ENCODE data around the gene UBXN7. TPM values are rescaled to one million over a fixed set of nuclear protein-coding genes. Genes with fewer than 3 reads are reported as not detected.

UBXN7 gene
- total RNA-seq, 2 experiments from 2014 or later: 58.4 to 63.7 TPM

DNA sequence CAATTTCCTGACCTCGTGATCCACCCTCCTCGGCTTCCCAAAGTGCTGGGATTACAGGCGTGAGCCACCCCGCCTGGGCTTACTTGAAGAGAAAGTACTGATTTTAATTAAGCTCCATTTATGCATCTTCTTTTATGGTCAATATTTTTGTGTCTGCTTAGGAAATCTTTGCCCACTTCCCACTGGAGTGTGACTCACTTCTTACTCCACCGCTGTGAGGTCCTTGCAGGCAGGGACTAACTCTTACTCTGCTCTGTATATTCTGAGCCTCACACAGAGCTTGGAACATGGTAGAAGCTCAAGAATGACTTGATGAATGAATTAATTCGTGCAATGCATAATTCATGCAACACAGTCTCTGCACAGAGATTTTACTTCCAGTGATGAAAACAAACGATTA is 91.1 kb downstream of the UBXN7 start:
- no peak for ATAC-seq
- POLR2A ChIA-PET: interaction anchor here (1.1 kb wide), 1 partner anchor 57 kb away, joined by 3 read pairs; no protein-coding TSS in a partner anchor
- TF ChIP-seq, protein P1, sequence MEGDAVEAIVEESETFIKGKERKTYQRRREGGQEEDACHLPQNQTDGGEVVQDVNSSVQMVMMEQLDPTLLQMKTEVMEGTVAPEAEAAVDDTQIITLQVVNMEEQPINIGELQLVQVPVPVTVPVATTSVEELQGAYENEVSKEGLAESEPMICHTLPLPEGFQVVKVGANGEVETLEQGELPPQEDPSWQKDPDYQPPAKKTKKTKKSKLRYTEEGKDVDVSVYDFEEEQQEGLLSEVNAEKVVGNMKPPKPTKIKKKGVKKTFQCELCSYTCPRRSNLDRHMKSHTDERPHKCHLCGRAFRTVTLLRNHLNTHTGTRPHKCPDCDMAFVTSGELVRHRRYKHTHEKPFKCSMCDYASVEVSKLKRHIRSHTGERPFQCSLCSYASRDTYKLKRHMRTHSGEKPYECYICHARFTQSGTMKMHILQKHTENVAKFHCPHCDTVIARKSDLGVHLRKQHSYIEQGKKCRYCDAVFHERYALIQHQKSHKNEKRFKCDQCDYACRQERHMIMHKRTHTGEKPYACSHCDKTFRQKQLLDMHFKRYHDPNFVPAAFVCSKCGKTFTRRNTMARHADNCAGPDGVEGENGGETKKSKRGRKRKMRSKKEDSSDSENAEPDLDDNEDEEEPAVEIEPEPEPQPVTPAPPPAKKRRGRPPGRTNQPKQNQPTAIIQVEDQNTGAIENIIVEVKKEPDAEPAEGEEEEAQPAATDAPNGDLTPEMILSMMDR (IDR thresholded peaks at IDR 0.05): no peak
- no peak overlapping the region for H3K4me3 Mint-ChIP-seq
- peaks cover 3% of the 10 kb centered on the region for H3K36me3 Mint-ChIP-seq (ENCODE audit: low read depth)
- CTCF ChIA-PET: no interaction called here
- intact Hi-C loops (cut with micrococcal nuclease): no loop called here
- DNase-seq: no peak
- H3K27me3 Mint-ChIP-seq: no peaks in the 10 kb centered on the region
- no peaks in the 10 kb centered on the region for H3K9me3 Mint-ChIP-seq
- H3K4me1 Mint-ChIP-seq (ENCODE audit: low read depth): peaks cover 2% of the 10 kb centered on the region
- H3K27ac Mint-ChIP-seq: no peak overlapping the region

DNA sequence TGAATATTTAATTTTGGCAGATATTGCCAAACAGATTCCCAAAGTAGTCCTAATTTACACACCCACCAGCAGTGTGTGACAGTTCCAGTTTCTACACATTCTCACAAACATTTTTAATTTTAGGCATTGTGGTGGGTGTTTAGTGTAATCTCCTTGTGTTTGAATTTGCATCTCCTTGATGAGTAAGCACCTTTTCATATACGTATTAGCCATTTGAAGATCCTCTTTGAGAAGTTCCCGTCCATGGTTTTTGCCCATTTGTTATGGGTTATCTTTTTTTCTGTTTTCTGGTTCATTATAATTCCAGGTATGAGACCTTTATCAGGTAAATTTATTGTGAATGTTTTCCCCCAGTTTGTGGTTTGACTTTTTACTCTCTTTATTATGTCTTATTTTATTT is 91.8 kb downstream of the UBXN7 start:
- ChIA-PET POLR2A (interaction anchor here (1.1 kb wide), 1 partner anchor 58 kb away, joined by 3 read pairs; no protein-coding TSS in a partner anchor), CTCF (no interaction called here)
- Mint-ChIP-seq H3K27ac (no peak overlapping the region), H3K36me3 (ENCODE audit: low read depth) (no peaks in the 10 kb centered on the region), H3K27me3 (no peaks in the 10 kb centered on the region), H3K9me3 (no peaks in the 10 kb centered on the region), H3K4me3 (no peak overlapping the region), H3K4me1 (ENCODE audit: low read depth) (peaks cover 2% of the 10 kb centered on the region)
- TF ChIP-seq, protein P1 (IDR thresholded peaks at IDR 0.05): no peak
- DNase-seq: no peak
- intact Hi-C loops (cut with micrococcal nuclease): no loop called here
- no peak for ATAC-seq

DNA sequence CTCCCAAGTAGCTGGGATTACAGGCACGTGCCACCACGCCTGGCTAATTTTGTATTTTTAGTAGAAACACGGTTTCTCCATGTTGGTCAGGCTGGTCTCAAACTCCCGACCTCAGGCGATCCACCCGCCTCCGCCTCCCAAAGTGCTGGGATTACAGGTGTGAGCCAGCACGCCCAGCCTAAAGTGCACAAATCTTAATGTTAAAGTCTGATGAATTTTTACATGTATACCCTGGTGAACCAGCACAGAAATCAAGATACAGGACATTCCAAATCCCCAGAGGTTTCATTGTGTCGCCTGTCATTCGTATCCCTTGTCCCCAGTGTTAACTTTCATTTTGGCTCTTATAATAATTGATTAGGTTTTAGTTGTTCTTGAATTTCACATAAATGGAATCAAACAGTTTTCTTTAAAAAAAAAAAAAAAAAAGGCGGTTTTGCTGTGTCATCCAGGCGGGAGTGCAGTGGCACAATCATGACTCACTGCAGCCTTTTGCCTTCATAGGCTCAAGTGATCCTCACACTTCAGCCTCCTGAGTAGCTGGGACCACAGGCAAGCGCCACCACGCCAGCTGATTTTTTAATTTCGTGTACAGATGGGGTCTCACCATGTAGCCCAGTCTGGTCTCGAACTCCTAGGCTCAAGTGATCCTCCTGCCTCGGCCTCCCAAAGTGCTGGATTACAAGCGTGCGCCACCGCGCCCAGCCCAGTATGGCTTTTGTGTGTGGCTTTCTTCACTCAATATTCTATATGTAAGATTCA is 92.6 kb downstream of the UBXN7 start:
- intact Hi-C loops (cut with micrococcal nuclease): no loop called here
- POLR2A ChIA-PET: no interaction called here
- H3K27ac Mint-ChIP-seq: no peak overlapping the region
- CTCF ChIA-PET: no interaction called here
- no peaks in the 10 kb centered on the region for H3K36me3 Mint-ChIP-seq (ENCODE audit: low read depth)
- H3K9me3 Mint-ChIP-seq: no peaks in the 10 kb centered on the region
- ATAC-seq: no peak
- H3K4me1 Mint-ChIP-seq (ENCODE audit: low read depth): peaks cover 2% of the 10 kb centered on the region
- TF ChIP-seq, protein P1 (IDR thresholded peaks at IDR 0.05): no peak
- no peak overlapping the region for H3K4me3 Mint-ChIP-seq
- DNase-seq: no peak
- H3K27me3 Mint-ChIP-seq: no peaks in the 10 kb centered on the region

DNA sequence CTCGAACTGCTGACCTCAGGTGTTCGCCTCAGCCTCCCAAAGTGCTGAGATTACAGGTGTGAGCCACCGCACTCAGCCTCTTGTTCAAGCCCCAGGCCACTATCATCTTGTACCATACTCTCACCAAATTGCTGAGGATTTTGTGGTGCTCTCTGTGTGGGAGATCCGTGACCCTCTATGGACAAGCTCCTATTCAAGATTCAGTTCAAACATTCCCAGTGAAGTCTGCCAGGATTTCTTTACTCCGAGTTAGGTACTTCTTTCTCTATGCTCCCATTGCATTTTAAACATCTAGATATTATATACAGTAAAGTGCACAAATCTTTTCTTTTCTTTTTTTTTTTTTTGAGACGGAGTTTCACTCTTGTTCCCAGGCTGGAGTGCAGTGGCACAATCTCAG is 93.2 kb downstream of the UBXN7 start:
- ATAC-seq (no peak), DNase-seq (no peak)
- CTCF ChIA-PET: no interaction called here
- Mint-ChIP-seq H3K27me3 (no peaks in the 10 kb centered on the region), H3K27ac (no peak overlapping the region), H3K36me3 (ENCODE audit: low read depth) (no peaks in the 10 kb centered on the region), H3K4me3 (no peak overlapping the region), H3K4me1 (ENCODE audit: low read depth) (no peaks in the 10 kb centered on the region), H3K9me3 (no peaks in the 10 kb centered on the region)
- intact Hi-C loops (cut with micrococcal nuclease): no loop called here
- TF ChIP-seq, protein P1 (IDR thresholded peaks at IDR 0.05): no peak
- POLR2A ChIA-PET: no interaction called here

DNA sequence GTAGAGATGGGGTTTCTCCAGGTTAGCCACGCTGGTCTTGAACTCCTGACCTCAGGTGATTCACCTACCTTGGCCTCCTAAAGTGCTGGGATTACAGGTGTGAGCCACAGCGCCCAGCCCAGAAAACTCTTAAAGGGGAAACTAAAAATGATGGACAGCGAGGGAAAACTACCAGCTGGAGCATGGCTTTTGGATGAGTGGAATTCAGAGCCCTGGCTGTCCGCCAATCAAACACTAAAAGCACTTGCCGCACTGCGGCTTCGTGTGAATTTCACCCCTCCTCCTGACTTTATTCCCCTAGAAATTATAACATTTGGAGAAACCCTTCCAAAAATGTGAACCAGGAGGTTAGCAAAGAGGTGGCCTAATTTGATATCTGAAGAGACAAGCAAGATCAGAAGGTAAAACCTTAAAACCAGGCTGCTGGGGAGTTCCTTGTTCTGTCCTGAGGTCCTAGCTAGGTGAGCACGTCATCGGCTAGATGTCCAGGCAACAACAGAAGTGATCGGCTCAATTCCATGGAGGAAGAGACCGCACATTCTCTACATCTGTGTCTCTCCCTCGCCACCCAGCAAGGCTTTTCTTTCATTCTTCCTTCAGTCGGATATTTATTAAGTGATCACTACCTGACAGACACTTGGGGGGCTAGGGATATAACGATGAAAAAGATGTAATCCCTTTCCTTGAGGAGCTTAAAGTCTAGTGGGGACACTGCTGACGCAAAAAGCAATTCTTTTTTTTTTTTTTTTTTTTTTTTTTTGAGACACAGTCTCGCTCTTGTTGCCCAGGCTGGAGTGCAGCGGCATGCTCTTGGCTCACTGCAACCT is 95.7 kb downstream of the UBXN7 start:
- CTCF ChIA-PET: no interaction called here
- no peaks in the 10 kb centered on the region for H3K9me3 Mint-ChIP-seq

More for the DNA sequence above, 95.7 kb downstream of the UBXN7 start:
- POLR2A ChIA-PET: no interaction called here
- Mint-ChIP-seq H3K36me3 (ENCODE audit: low read depth) (no peaks in the 10 kb centered on the region), H3K4me3 (no peak overlapping the region), H3K27me3 (peaks cover 2% of the 10 kb centered on the region), H3K27ac (no peak overlapping the region), H3K4me1 (ENCODE audit: low read depth) (no peaks in the 10 kb centered on the region)
- intact Hi-C loops (cut with micrococcal nuclease): no loop called here
- ATAC-seq (no peak), DNase-seq (no peak)
- TF ChIP-seq, protein P1 (IDR thresholded peaks at IDR 0.05): no peak

All from activated CD8-positive, alpha-beta T cell treated with anti-CD3 and anti-CD28 coated beads for 36 hours (primary cell).